B cell (primary cell): ENCODE measurements around the gene FRMD3. TPM values are rescaled to one million over a fixed set of nuclear protein-coding genes. Genes with fewer than 3 reads are reported as not detected.

Source experiments
- ATAC-seq: fragments of 200-7000 bp; cut with Tn5 transposase; one replicate; pipeline ENCODE4 v1.10.0; 2021; ENCODE audit warnings: low read depth, mild to moderate bottlenecking, moderate number of reproducible peaks, moderate library complexity
- CTCF ChIA-PET: fragments of 350-600 bp; sonication (Branson Sonifier 250); formaldehyde crosslinking; loops from one replicate; lab custom pipeline; 2021; ENCODE audit warnings: antibody characterized with exemption, inconsistent platforms; lab: Charles Lee
- POLR2A ChIA-PET: fragments of 350-600 bp; sonication (Branson Sonifier 250); formaldehyde crosslinking; loops from one replicate; lab custom pipeline; 2021; ENCODE audit warnings: antibody characterized with exemption; lab: Charles Lee
- DNase-seq: peaks from one replicate; pipeline ENCODE4 v3.0.0; 2013
- H2AFZ ChIP-seq: 2 replicates; pipeline ENCODE4 v1.6.1; 2012; ENCODE audit warnings: mild to moderate bottlenecking, low read depth, low read length; ENCODE audit not compliant: insufficient read depth, poor library complexity, severe bottlenecking
- H3K27ac ChIP-seq, 2 donors: 1 replicate in 1 of 2; 2 replicates in 1 of 2; pipeline ENCODE4 v1.5.1; 2012 to 2013; ENCODE audit warnings: low read length in 2 of 2, mild to moderate bottlenecking in 2 of 2, moderate library complexity in 1 of 2
- H3K27me3 ChIP-seq, 4 experiments: fragments of 200-600 bp in 1 of 4; sonication (generic) in 1 of 4; replicated peaks in 1 of 4; 1 replicate in 2 of 4; 2 replicates in 2 of 4; pipeline versions ENCODE4 v1.6.1 to v1.7.0; 2013 to 2016; ENCODE audit warnings: low read length in 3 of 4, mild to moderate bottlenecking in 2 of 4, mixed read lengths in 1 of 4, moderate library complexity in 1 of 4; ENCODE audit not compliant: insufficient read depth in 4 of 4, control insufficient read depth in 3 of 4; ENCODE audit errors: control extremely low read depth in 1 of 4
- H3K36me3 ChIP-seq, 2 experiments: replicated peaks in 1 of 2; 1 replicate in 1 of 2; 2 replicates in 1 of 2; pipeline versions ENCODE4 v1.6.1 to v1.7.1; 2013; ENCODE audit warnings: low read length in 1 of 2; ENCODE audit not compliant: insufficient read depth in 2 of 2, control insufficient read depth in 1 of 2; ENCODE audit errors: control extremely low read depth in 1 of 2, extremely low read depth in 1 of 2
- H3K4me1 ChIP-seq, 2 donors: fragments of 200-600 bp in 1 of 2; sonication (generic) in 1 of 2; 1 replicate in 1 of 2; 2 replicates in 1 of 2; pipeline versions ENCODE4 v1.5.1 to v1.6.1; 2013 to 2017; ENCODE audit warnings: low read length in 2 of 2; ENCODE audit not compliant: control insufficient read depth in 2 of 2, insufficient read depth in 2 of 2
- H3K4me2 ChIP-seq: replicated peaks from 2 replicates; pipeline ENCODE3; 2012; ENCODE audit warnings: mild to moderate bottlenecking, low read depth, low read length; ENCODE audit not compliant: poor library complexity, severe bottlenecking
- H3K4me3 ChIP-seq, 5 experiments: fragments of 200-600 bp in 1 of 5; sonication (generic) in 1 of 5; 1 replicate in 3 of 5; 2 replicates in 2 of 5; pipeline versions ENCODE4 v1.5.1 to v1.7.0; 2011 to 2016; ENCODE audit warnings: low read length in 4 of 5, mild to moderate bottlenecking in 4 of 5, low read depth in 2 of 5, control low read depth in 1 of 5, moderate library complexity in 1 of 5; ENCODE audit not compliant: insufficient read depth in 1 of 5; ENCODE audit errors: control extremely low read depth in 1 of 5, extremely low read depth in 1 of 5
- H3K79me2 ChIP-seq: fragments of 200-600 bp; sonication (generic); one replicate; pipeline ENCODE4 v1.6.0; 2016; ENCODE audit warnings: low read length; ENCODE audit not compliant: control insufficient read depth, insufficient read depth
- H3K9ac ChIP-seq: fragments of 200-600 bp; sonication (generic); 2 replicates; pipeline ENCODE4 v1.6.1; 2017; ENCODE audit warnings: mild to moderate bottlenecking, low read length, moderate library complexity
- H3K9me3 ChIP-seq, 3 donors: one replicate each; pipeline versions ENCODE4 v1.6.1 to v1.7.1; 2013; ENCODE audit warnings: low read length in 2 of 3; ENCODE audit not compliant: control insufficient read depth in 2 of 3, insufficient read depth in 1 of 3; ENCODE audit errors: control extremely low read depth in 1 of 3
- H4K20me1 ChIP-seq: 2 replicates; pipeline ENCODE4 v1.6.0; 2012; ENCODE audit warnings: mild to moderate bottlenecking, low read length; ENCODE audit not compliant: insufficient read depth, control insufficient read depth, poor library complexity, severe bottlenecking
- H3K27ac Mint-ChIP-seq: one replicate; pipeline ENCODE4 v1.8.0; 2021; ENCODE audit warnings: mixed read lengths
- H3K27me3 Mint-ChIP-seq: one replicate; pipeline ENCODE4 v1.8.0; 2021; ENCODE audit warnings: mixed read lengths
- H3K4me1 Mint-ChIP-seq: one replicate; pipeline ENCODE4 v1.8.0; 2021; ENCODE audit warnings: mixed read lengths
- H3K4me3 Mint-ChIP-seq: one replicate; pipeline ENCODE4 v1.8.0; 2021; ENCODE audit warnings: mixed read lengths
- H3K9me3 Mint-ChIP-seq: one replicate; pipeline ENCODE4 v1.8.0; 2022; ENCODE audit warnings: mixed read lengths; ENCODE audit not compliant: insufficient read depth
- EZH2 ChIP-seq: IDR thresholded peaks from 2 replicates; pipeline ENCODE4 v1.6.1; 2012; ENCODE audit warnings: borderline replicate concordance, low read depth, mild to moderate bottlenecking, moderate library complexity, low read length; ENCODE audit not compliant: insufficient read depth, poor library complexity, severe bottlenecking
- WGBS: methylation state at CpG from one replicate; pipeline ENCODE4 v1.1.5; 2013; ENCODE audit warnings: missing lambda C conversion rate; ENCODE audit not compliant: insufficient coverage; 5-methylcytosine and 5-hydroxymethylcytosine counted together
- intact Hi-C: fragments of 100-400 bp; cut with micrococcal nuclease; formaldehyde crosslinking; loops from one replicate; pipeline ENCODE4 v1.10.0; 2022
- polyA plus RNA-seq: library from polyadenylated mRNA; depleted of rRNA; stranded (reverse); fragments of >200 nt; gene quantifications from 2 replicates; pipeline ENCODE4 v1.2.3, GENCODE V29; 2012
- total RNA-seq, 2 donors: library from RNA; stranded (reverse); fragments of 120-200 nt in 1 of 2; gene quantifications; 1 replicate in 1 of 2; 2 replicates in 1 of 2; pipeline versions ENCODE4 v1.2.3 to v1.2.4, GENCODE V29; 2013 to 2022
- TF ChIP-seq, protein P1 (sequence below): fragments of 200-600 bp; IDR thresholded peaks from one replicate; pipeline ENCODE4 v1.8.0; 2022; ENCODE audit warnings: antibody characterized with exemption, mild to moderate bottlenecking

The FRMD3 gene
- total and polyA plus RNA-seq, 2 donors (not counting 1 experiment from before 2014, with no cell fraction given), result 0.37 to 0.49 TPM

DNA sequence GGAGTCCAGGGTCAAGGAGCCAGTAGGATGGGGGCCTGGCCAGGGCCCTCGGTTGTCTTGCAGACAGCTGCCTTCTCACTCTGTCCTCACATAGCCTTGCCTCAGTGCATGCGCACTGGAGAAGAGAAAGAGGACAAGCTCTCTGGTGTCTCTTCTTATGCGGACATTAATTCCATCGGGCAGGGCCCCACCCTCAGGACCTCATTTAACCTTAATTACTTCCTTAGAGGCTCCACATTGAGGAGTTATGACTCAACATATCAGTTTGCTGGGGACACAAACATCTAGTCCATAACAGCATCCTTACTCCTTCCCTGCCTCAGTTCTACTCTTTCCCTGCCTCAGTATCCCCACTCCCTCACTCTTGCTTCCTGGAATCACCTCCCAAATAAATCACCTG is 78.4 kb downstream of the FRMD3 start:
- no peaks in the 10 kb centered on the region for H4K20me1 ChIP-seq
- H3K9me3 Mint-ChIP-seq, result peaks cover 5% of the 10 kb centered on the region

DNA sequence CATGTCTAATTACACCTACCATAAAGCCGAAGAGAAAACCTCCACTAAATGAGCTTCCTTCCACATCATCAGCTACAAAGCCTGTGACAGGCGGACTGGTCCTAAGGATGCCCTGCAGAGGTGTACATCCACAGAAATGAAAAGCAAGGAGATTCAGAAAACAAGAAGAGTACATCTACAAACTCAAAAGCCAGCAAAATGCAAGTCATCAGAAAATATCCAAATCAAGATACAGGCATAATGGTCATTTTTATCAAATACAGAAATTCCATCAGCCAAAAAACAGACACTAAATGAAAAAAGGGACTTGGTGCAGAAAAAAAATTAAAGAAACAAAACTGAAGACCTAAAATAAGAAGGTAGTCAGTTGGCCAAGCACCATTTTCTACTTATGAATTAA is 79.7 kb downstream of the FRMD3 start:
- ATAC-seq, result no peak
- ChIA-PET CTCF (no interaction called here), POLR2A (no interaction called here)
- TF ChIP-seq EZH2, result no peak
- TF ChIP-seq, protein P1, sequence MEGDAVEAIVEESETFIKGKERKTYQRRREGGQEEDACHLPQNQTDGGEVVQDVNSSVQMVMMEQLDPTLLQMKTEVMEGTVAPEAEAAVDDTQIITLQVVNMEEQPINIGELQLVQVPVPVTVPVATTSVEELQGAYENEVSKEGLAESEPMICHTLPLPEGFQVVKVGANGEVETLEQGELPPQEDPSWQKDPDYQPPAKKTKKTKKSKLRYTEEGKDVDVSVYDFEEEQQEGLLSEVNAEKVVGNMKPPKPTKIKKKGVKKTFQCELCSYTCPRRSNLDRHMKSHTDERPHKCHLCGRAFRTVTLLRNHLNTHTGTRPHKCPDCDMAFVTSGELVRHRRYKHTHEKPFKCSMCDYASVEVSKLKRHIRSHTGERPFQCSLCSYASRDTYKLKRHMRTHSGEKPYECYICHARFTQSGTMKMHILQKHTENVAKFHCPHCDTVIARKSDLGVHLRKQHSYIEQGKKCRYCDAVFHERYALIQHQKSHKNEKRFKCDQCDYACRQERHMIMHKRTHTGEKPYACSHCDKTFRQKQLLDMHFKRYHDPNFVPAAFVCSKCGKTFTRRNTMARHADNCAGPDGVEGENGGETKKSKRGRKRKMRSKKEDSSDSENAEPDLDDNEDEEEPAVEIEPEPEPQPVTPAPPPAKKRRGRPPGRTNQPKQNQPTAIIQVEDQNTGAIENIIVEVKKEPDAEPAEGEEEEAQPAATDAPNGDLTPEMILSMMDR, result no peak
- no peak overlapping the region for H3K27ac Mint-ChIP-seq
- Histone ChIP-seq H4K20me1 (no peaks in the 10 kb centered on the region), H3K27me3 (no peaks in the 10 kb centered on the region), H3K9ac (no peak overlapping the region), H3K36me3 (no peaks in the 10 kb centered on the region), H3K4me1 (no peaks in the 10 kb centered on the region), H3K4me2 (no peak overlapping the region), H2AFZ (no peak overlapping the region), H3K27ac (no peak overlapping the region), H3K79me2 (no peaks in the 10 kb centered on the region), H3K9me3 (no peaks in the 10 kb centered on the region), H3K4me3 (no peak overlapping the region)
- intact Hi-C loops, result no loop called here
- no peaks in the 10 kb centered on the region for H3K27me3 Mint-ChIP-seq
- peaks cover 5% of the 10 kb centered on the region for H3K9me3 Mint-ChIP-seq
- H3K4me3 Mint-ChIP-seq, result no peak overlapping the region
- 100% methylated on average over 1 of the region's 2 CpGs for WGBS
- H3K4me1 Mint-ChIP-seq, result no peaks in the 10 kb centered on the region
- DNase-seq, result no peak

More for the DNA sequence above, 78.4 kb downstream of the FRMD3 start:
- Histone ChIP-seq H3K4me3 (no peak overlapping the region), H2AFZ (no peak overlapping the region), H3K27ac (no peak overlapping the region), H3K9ac (no peak overlapping the region), H3K27me3 (no peaks in the 10 kb centered on the region), H3K4me2 (no peak overlapping the region), H3K4me1 (no peaks in the 10 kb centered on the region), H3K36me3 (no peaks in the 10 kb centered on the region), H3K79me2 (no peaks in the 10 kb centered on the region), H3K9me3 (no peaks in the 10 kb centered on the region)
- DNase-seq, result no peak
- Mint-ChIP-seq H3K27ac (no peak overlapping the region), H3K4me3 (no peak overlapping the region), H3K4me1 (no peaks in the 10 kb centered on the region), H3K27me3 (no peaks in the 10 kb centered on the region)
- no peak for ATAC-seq
- no peak for TF ChIP-seq EZH2
- TF ChIP-seq, protein P1, result no peak
- 94% methylated on average over 3 of the region's 4 CpGs for WGBS
- intact Hi-C loops, result no loop called here
- POLR2A ChIA-PET, result no interaction called here
- CTCF ChIA-PET, result no interaction called here
